Measurements from ENCODE around the gene KRTAP4-5.
"Not testable (repeated sequence)": the region's sequence is repeated elsewhere in the genome, so short reads cannot be mapped to it uniquely, and the experiment has no call there.

The KRTAP4-5 gene

DNA sequence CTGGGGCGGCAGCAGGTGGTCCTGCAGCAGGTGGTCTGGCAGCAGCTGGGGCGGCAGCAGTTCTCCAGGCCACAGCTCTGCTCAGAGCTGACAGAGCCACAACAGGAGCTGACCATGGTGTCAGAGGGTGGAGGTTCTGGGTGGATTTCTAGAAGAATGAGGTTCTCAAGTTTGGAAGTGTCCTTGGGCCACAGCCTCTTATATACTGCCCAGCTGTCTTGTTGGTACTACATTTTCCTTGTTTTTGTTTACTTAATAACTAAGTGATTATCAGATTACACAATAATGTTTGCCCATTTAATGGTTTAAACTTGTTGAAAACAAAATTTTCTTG is at the start of gene KRTAP4-5:
Gene KRTAP4-5, minus strand, starts transcription at position 174 of the 334 bp plus-strand sequence. Its CDS starts 58 bp downstream, at position 116.
- no peak for DNase-seq (ENCODE audit: low spot score)

DNA sequence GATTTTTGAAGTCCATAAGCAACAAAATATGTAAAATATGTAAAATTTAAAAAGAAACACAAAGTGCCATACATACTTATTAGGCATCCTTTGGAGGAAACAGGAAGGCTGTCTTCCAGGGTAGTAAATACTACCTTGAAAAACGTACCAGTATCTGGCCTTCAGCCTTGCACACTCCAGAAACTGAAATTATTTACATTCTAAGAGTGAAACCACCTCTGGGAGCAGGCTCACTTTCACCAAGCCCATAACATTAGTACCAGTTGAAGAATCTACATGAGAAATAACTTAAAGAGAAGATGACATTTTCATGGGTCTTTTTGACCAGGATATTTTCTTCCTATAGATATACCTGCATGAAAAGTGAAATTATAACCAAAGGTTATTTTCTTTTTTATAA is 46.4 kb upstream of the KRTAP4-5 start:
- no peak for DNase-seq (ENCODE audit: low spot score)

DNA sequence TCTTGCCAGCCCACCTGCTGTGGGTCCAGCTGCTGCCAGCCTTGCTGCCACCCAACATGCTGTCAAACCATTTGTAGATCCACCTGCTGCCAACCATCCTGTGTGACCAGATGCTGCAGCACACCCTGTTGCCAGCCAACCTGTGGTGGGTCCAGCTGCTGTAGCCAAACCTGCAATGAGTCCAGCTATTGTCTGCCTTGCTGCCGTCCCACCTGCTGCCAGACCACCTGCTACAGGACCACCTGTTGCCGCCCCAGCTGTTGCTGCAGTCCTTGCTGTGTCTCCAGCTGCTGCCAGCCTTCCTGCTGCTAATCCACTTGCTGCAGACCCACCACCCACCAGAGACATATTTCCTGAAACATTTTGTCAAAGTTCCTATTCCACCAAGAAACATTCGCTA is 40.7 kb upstream of the KRTAP4-5 start:
- DNase-seq (ENCODE audit: low spot score): no peak

DNA sequence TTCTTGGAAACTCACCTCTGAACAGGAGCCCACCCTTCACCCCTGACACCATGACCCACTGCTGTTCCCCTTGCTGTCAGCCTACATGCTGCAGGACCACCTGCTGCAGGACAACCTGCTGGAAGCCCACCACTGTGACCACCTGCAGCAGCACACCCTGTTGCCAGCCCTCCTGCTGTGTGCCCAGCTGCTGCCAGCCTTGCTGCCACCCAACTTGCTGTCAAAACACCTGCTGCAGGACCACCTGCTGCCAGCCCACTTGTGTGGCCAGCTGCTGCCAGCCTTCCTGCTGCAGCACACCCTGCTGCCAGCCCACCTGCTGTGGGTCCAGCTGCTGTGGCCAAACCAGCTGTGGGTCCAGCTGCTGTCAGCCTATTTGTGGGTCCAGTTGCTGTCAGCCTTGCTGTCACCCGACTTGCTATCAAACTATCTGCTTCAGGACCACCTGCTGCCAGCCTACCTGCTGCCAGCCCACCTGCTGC is 40.3 kb upstream of the KRTAP4-5 start, which contains the start of gene KRTAP9-1:
Gene KRTAP9-1, plus strand, starts transcription at position 51 of the 482 bp plus-strand sequence. Its CDS starts 0 bp downstream, at position 51.
- DNase-seq (ENCODE audit: low spot score): not testable (repeated sequence)

DNA sequence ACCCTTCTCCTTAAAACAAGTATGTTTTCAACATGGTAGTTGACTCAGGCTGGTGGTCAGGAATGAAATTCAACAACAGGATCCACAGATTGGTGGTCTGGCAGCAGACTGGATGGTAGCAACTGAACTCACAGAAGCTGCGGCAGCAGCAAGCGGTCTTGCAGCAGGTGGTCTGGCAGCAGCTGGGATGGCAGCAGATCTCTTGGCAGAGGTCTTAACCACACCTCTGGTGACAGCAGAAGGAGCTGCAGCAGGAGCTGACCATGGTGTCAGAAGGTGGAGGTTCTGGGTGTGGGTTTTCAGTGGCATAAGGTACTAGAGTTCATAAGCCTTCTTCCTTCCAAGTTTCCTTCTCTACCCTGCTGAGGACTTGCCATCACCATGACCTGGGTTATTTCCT is 37.2 kb upstream of the KRTAP4-5 start:
- no peak for DNase-seq (ENCODE audit: low spot score)

DNA sequence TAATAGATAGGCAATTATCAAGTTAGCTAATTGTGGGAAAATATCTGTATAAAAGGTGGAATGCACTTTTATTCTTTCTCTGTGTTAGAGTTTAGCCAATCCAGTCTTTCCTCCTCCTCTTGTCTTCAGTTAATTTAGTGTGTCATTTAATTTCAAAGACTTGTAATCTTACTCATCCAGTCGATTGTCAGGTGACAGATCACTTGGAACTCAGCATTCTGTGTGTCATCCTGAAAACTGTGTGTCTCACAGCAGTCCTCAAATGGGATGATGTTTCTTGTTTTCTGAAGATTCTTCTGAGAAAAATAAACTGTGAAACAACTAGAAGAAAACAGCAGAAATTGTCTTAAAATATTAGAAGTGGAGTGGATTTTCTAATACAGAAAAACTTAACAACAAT is 35.4 kb upstream of the KRTAP4-5 start:
- no peak for DNase-seq (ENCODE audit: low spot score)

DNA sequence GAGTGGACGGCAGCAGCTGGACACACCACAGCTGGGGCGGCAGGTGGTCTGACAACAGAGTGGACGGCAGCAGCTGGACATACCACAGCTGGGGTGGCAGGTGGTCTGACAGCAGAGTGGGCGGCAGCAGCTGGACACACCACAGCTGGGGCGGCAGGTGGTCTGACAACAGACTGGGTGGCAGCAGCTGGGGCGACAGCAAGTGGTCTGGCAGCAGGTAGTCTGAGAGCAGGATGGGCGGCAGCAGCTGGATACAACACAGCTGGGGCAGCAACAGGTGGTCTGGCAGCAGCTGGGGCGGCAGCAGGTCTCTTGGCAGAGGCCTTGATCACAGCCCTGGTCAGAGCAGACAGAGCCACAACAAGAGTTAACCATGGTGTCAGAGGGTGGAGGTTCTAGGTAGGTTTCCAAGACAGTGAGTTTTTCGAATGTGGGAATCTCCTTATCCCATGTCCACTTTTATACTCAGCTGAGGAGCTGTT is 34.9 kb upstream of the KRTAP4-5 start, which contains the start of gene KRTAP4-1:
Gene KRTAP4-1, minus strand, starts transcription at position 432 of the 482 bp plus-strand sequence. Its CDS starts 57 bp downstream, at position 375.
- DNase-seq (ENCODE audit: low spot score): no peak

DNA sequence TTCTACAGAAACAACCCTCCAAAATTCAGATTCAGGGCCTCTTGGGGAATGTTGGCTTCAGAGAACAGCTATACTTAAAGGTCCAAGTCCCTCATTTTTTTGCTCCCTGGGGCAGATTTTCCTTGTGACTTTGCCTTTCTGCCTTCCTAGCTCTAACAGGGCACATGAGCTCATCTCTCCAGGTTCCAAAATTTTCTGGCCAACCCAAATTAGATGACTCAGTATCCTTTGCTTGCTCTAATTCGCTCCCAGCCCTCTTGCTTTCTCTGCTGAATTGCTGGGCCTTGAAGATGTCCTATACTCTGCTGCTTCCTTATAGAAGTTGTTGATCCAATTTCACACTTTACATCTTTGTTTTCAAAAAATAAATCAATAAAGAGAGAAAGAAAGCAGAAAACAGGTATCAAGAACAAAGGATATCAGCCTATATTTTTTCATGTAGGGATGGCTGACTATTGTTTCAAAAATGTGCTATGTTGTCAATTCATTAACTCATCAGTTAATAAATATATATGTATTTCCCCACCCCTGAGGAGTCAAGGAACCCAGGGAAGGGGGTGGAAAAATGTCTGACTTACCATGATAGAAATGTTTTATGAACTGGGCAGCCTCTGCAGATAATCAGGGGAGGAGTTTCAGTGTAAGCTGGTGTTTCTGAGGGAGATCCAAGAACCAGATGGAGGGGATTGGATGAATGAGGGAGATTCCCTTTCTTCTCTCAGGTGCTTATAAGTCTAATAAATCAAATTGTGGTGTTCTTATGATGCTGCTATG is 29.4 kb upstream of the KRTAP4-5 start:
- DNase-seq (ENCODE audit: low spot score): no peak

DNA sequence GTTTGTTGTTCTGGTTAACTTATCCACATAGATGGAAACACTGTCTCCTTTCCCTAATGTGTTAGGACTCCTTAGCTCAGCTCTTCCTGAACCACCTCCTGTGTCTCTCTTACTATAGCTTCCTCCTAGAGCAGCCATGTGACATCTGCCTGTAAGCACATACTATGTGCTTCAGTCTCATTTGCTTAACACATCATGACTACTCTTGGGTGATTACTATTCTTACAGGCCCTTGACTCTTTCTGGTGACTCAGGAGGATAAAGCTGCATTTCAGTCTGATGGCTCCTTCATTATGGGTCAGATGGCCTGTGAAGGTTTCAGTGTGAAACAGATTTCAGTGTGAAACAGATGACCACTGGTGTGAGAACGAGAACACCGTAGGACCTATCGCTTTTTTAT is 28.7 kb upstream of the KRTAP4-5 start:
- DNase-seq (ENCODE audit: low spot score): no peak

DNA sequence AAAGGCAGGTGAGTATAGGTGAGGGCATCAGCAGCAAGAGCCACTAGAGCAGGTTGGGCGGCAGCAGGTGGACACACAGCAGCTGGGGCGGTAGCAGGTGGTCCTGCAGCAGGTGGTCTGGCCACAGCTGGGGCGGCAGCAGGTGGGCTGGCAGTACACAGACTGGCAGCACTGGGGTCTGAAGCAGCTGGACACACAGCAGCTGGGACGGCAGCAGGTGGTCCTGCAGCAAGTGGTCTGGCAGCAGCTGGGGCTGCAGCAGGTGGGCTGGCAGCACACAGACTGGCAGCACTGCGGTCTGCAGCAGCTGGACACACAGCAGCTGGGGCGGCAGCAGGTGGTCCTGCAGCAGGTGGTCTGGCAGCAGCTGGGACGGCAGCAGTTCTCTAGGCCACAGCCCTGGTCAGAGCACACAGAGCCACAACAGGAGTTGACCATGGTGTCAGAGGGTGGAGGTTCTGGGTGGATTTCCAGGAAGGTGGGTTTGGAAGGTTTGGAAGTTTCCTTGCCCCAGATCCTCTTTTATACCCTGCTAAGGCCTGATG is 28.2 kb upstream of the KRTAP4-5 start, which contains the start of gene KRTAP4-2:
Gene KRTAP4-2, minus strand, starts transcription at position 495 of the 545 bp plus-strand sequence. Its CDS starts 57 bp downstream, at position 438.
- no peak for DNase-seq (ENCODE audit: low spot score)

DNA sequence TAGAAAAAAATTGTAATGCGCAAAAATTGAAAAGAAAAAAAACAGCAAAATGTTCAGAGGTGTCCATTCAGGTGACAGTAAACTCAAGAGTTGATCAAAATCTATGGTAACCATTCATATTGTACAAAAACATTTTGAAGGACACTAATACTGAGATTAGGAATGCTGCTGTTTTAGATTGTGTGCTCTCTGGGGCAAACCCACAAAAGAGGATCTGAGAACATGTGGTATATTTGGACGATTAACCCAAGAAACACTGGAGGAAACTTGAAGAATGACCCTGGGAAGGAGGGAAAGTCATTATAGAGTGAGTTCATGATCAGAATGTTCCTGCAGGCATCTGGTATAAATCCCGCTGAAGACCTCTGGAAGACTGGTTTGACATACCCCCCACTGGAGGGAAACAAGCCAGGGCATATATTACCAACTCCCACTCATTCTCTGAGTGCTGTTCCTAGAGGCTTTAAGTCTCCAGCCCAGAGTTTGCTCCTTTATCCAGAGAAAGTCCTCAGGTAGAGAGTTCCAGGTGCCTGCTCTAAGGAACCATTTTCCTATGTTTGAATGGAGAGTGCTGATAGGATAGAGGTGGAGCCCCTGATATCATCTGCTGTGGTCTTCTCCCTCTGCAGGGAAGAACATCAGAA is 27.2 kb upstream of the KRTAP4-5 start:
- no peak for DNase-seq (ENCODE audit: low spot score)

DNA sequence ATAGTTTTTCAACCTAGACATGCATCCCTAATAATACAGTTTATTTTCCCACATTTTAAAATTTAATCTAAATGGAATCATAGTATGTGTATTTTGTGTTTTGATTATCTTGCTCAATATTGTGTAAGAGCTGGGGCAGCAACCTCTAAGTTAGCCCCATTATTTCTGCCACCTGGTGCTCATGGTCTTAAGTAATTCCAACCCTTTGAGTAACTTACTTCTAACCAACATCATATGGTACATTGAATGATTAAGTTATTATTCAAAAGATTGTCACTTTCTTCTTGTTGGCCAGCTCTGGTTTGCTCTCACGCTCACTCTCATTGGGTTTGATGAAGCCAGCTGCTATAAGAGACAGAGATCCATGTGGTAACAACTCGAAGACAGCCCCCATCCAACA is 22.3 kb upstream of the KRTAP4-5 start:
- no peak for DNase-seq (ENCODE audit: low spot score)

DNA sequence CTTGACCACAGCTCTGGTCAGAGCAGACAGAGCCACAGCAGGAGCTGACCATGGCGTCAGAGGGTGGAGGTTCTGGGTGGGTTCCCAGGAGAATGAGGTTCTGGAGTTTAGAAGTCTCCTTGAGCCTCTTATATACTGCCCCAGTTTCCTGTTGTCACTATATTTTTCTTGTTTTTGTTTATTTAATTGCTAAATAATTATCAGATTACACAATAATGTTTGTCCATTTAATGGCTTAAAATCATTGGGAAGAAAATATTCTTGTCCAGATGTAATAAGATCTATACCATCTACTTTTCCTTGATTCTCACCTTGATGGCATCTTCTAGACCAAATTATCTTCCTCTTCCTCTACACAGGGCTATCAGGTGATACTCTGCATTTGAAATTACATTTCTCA is 18.5 kb upstream of the KRTAP4-5 start, which contains the start of gene KRTAP4-3:
Gene KRTAP4-3, minus strand, starts transcription at position 101 of the 400 bp plus-strand sequence. Its CDS starts 49 bp downstream, at position 52.
- no peak for DNase-seq (ENCODE audit: low spot score)

DNA sequence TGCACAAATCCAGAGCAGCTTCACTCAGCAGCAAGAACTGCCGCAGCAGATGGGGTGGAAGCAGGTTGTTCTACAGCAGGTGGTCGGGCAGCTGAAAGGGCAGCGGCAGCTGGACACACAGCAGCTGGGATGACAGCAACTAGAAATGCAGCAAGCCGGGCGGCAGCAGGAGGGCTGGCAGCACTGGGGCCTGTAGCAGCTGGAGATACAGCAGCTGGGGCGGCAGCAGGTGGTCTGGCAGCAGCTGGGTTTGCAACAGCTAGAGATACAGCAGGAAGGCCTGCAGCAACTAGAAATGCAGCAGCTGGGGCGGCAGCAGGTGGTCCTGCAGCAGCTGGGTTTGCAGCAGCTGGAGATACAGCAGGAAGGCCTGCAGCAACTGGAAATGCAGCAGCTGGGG is 17.9 kb upstream of the KRTAP4-5 start:
- DNase-seq (ENCODE audit: low spot score): no peak

DNA sequence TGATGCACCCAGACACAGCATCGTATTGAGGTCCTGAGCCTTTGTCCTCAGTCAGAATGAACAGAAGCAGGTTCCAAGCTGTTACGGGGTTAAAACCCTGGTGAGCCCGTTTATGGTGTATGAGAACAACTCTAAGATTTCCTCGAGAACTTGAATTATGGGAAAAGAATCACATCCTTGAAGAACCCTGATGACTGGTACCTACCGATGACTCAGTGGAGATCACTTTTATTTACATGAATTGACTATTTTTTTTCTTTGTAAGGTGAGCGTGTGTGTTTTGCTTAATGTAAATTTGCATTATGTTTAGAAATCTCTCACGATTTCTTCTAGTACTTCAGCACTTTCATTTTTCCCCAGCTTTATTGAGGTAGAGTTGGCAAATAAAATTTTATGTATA is 14.2 kb upstream of the KRTAP4-5 start:
- DNase-seq (ENCODE audit: low spot score): no peak

DNA sequence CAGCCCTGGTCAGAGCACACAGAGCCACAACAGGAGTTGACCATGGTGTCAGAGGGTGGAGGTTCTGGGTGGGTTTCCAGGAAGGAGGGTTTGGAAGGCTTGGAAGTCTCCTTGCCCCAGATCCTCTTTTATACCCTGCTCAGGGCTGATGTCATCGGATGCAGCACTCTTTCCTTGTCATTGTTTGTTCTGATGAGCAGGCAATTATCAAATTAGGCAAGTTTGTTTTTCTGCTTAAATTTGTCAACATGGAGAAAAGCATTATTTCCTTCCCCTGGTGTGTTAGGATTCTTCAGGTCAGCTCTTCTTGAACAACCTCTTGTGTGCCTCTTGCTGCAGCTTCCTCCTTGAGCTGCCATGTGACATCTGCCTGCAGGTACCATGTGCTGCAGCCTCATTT is 11.0 kb upstream of the KRTAP4-5 start, which contains the start of gene KRTAP4-4:
Gene KRTAP4-4, minus strand, starts transcription at position 101 of the 400 bp plus-strand sequence. Its CDS starts 57 bp downstream, at position 44.
- DNase-seq (ENCODE audit: low spot score): no peak

DNA sequence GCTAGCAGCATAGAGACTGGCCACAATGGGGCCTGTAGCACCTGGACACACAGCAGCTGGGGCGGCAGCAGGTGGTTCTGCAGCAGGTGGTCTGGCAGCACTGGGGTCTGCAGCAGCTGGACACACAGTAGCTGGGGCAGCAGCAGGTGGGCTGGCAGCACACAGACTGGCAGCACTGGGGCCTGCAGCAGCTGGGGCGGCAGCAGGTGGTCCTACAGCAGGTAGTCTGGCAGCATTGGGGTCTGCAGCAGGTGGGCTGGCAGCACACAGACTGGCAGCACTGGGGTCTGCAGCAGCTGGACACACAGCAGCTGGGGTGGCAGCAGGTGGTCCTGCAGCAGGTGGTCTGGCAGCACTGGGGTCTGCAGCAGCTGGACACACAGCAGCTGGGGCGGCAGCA is 10.6 kb upstream of the KRTAP4-5 start:
- DNase-seq (ENCODE audit: low spot score): not testable (repeated sequence)

DNA sequence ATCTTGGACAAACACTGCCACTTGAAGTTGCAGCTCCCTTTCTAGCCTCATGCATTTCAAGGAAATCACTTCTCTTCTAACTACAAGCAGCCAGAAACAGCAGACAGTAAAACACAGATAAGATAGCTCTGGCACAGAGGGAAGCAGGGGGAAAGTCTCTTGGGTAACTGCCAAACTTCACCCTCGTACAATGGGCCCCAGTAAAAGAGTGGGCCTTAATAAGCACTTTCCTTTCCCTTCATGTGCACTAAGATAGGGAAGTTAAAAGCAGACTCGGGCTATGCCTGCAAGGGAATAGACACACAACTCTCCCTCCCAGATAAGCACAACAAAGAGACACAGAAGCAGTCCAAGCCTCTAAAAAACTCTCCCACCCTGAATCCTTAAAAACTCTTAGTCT is 4.2 kb upstream of the KRTAP4-5 start:
- no peak for DNase-seq (ENCODE audit: low spot score)

DNA sequence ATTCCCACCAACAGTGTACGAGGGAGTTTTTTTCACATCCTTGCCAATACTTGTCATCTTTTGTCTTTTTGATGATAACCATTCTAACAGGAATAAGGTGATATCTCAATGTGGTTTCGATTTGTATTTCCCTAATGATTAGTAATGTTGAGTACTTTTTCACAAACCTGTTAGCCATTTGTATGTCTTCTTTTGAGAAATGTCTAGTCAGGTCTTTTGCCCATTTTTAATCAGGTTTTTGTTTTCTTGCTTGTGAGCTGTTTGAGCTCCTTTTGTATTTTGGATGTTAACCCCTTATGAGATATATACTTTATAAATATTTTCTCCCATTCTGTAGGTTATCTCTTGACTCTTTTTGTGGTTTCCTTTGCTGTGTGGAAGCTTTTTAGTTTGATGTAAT is 1.9 kb upstream of the KRTAP4-5 start:
- no peak for DNase-seq (ENCODE audit: low spot score)

DNA sequence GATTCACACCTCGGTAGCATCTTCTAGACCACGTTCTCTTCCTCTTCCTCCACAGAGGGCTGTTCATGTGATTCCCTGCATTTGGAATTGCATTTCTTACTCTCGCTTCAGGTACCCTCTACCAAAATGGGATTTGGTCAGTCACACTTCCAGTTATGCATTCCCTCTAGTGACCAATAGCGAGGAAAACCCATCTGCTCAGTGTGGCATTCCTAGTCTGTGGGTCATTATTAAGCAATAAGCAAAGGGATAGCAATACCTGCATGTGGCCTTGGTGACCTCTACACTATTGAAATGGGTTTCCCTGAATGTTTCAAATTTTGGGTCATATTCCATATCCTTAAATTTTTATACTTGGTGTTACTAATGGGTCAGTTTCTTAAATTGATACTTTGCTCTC is 401 bp upstream of the KRTAP4-5 start:
- DNase-seq (ENCODE audit: low spot score): no peak

DNA sequence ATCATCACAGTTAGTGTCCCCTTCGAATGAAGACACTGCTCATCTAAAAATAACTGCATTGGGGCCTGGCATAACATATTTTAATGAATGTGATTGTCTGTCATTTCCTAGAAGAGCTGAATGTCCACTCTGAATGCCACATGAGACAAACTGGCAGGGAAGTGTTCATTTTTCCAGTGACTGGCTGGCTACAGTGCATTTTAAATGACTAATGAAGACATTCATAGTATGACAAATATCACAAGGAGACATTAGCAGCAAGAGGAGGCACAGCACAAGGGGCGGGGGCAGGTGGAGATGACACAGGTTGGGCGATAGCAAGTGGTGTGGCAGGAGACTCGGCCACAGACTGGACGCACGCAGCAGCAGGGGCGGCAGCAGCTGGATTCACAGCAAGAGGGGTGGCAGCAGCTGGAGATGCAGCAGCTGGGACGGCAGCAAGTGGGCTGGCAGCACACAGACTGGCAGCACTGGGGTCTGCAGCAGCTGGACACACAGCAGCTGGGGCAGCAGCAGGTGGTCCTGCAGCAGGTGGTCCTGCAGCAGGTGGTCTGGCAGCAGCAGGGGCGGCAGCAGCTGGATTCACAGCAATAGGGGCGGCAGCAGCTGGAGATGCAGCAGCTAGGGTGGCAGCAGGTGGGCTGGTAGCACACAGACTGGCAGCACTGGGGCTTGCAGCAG is 514 bp downstream of the KRTAP4-5 start:
- not testable (repeated sequence) for DNase-seq (ENCODE audit: low spot score)

Data from CD4-positive, alpha-beta T cell treated with Interleukin-15 for 4 hours (primary cell).